NCI-H82 treated with DMSO at 0.1 percent for 48 hours (cell line): Measurements from ENCODE around the gene RPL22.
A peak's percentile ranks its signal among the peaks of the same experiment; 100 is the strongest.

Experiments
- DNase-seq: peaks from one replicate; lab custom pipeline; 2025; ENCODE audit not compliant: unreplicated experiment; lab: John Stamatoyannopoulos, UW

RPL22 gene

GRCh38 chr1:6157132-6157527 lies 42.3 kb downstream of the RPL22 start:
- DNase-seq, result no peak

- DNase-seq, result no peak
These were observed 44.7 kb downstream of the RPL22 start for GRCh38 chr1:6154525-6155319.

DNA sequence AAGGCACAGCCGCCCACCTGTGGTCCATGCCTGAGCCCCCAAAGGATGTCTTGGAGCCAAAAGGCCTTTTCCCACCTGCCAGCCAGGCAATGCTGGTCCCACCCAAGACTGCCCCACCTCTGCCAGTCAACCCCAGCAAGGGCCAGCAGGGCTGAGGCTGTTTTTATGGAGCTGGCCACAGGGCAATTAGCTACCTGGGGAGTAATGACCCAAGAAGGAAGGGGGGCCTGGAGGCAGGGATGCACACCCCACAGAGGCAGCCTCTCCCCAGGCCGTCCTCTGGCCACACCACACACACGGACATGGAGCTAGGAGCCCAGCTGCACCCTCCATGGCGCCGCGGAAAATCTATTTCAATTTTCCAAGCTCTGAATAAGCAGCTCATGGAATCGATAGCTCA lies 46.5 kb downstream of the RPL22 start:
- no peak for DNase-seq

- DNase-seq, result no peak
These were observed 47.2 kb downstream of the RPL22 start for GRCh38 chr1:6152181-6152580.

DNA sequence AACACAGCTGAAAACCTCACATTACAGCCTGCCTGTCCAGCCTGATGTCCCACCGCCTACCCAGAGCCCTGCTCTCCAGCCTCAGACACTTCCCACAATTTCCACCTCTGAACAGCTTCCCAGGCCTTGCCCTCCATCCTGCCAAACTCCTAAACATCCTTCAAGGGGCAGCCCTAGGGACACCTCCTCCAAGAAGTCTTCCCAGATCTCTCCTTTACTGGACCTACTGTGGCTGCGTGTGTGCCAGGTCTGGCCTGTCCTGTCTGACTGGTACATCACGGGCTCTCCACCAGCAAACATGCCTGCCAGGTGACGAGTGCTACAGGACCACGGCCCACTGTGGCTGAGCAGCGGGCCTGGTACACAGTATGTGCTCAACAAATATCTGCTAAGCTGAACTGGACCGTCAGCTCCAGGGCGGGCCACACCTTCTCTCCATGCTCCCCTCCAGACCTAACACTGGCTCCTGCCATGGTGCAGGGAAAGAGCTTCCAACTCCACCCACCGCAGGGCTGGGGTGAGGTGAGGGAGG lies 48.0 kb downstream of the RPL22 start:
- no peak for DNase-seq

GRCh38 chr1:6150006-6150938 lies 49.1 kb downstream of the RPL22 start:
- DNase-seq, result no peak

DNA sequence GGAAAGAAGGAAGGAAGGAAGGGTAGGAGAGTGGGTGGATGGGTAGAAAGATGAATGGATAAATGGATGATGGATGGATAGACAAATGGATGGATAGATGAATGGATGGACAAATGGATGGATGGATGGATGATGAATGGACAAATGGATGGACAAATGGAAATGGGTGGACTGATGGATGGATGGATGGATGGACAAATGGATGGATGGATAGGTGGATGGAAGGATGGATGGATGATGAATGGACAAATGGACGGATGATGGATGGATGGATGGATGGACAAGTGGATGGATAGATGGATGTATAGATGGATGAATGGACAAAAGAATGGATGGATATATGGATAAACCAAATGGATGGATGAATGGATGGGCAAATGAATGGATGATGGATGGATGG lies 49.8 kb downstream of the RPL22 start:
- no peak for DNase-seq

- DNase-seq, result peak; percentile 49
These were observed 50.7 kb downstream of the RPL22 start for GRCh38 chr1:6148497-6149241.

- no peak for DNase-seq
These were observed 53.5 kb downstream of the RPL22 start for GRCh38 chr1:6145864-6146410.

- DNase-seq, result no peak
These were observed 54.0 kb downstream of the RPL22 start for GRCh38 chr1:6145396-6145750.

GRCh38 chr1:6144647-6145395 lies 54.6 kb downstream of the RPL22 start:
- no peak for DNase-seq

DNA sequence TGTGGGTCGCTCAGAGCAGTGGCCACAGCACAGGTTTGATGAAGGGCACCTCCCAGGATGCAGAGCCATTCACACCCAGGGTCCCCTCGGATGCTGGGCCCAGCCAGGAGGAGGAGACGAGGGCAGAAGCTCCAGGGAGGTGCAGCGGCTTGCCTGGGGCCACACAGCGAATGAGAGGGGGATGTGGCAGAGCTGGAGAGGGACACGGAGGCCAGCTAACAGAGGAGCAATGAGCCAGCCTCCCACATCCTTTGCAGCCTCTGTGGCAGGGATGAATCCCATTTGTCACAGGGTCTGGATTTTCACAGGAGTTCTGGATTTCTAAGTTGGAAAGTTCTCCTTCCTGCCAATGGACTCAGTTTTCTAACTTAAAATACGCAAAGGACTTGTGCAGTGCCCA lies 55.2 kb downstream of the RPL22 start:
- no peak for DNase-seq

GRCh38 chr1:6143395-6143794 lies 56.0 kb downstream of the RPL22 start:
- DNase-seq, result no peak

GRCh38 chr1:6142734-6143133 lies 56.7 kb downstream of the RPL22 start:
- no peak for DNase-seq

DNA sequence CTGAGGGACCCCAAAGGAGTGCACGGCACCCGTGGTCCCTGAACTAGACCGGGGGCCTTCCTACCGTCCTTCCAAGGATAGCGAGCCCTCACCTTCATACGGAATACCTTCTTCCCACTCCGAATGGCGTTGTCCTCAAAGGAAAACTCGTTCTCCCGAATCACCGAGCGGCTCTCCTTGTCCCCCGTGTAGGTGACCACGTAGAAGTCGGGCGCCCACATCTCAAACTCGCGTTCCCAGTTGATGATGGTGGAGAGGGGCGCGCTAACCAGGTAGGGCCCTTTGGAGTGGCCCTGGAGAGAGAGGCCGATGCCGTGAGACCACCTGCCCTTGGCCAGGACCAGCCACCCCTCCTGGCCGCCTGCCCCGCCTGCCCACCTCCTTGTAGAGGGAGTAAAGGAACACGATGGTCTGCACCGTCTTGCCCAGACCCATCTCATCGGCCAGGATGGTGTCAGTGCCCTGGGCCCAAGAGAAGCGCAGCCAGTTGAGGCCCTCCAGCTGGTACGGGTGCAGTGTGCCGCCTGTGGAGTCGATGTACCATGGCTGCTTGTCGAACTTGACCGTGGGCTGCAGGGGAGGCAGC lies 57.3 kb downstream of the RPL22 start:
- DNase-seq, result no peak

DNA sequence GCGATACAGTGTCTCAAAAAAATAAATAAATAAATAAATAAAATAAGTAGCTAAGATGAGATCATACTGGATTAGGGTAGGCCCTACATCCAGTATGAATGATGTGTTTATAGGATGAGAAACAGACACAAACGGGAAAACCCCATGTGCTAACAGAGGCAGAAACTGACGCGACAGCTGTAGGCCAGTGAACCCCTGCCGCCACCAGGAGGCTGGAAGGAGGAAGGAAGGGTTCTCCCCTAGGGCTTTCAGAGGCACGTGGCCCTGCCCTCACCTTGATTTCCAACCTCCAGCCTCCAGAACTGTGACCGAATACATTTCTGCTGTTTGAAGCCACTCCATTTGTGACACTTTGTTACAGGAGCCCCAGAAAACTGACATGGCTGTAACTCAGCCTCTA lies 57.8 kb downstream of the RPL22 start:
- DNase-seq, result no peak

- no peak for DNase-seq
These were observed 59.0 kb downstream of the RPL22 start for GRCh38 chr1:6140413-6140812.

GRCh38 chr1:6137758-6138157 lies 61.6 kb downstream of the RPL22 start:
- DNase-seq, result no peak

DNA sequence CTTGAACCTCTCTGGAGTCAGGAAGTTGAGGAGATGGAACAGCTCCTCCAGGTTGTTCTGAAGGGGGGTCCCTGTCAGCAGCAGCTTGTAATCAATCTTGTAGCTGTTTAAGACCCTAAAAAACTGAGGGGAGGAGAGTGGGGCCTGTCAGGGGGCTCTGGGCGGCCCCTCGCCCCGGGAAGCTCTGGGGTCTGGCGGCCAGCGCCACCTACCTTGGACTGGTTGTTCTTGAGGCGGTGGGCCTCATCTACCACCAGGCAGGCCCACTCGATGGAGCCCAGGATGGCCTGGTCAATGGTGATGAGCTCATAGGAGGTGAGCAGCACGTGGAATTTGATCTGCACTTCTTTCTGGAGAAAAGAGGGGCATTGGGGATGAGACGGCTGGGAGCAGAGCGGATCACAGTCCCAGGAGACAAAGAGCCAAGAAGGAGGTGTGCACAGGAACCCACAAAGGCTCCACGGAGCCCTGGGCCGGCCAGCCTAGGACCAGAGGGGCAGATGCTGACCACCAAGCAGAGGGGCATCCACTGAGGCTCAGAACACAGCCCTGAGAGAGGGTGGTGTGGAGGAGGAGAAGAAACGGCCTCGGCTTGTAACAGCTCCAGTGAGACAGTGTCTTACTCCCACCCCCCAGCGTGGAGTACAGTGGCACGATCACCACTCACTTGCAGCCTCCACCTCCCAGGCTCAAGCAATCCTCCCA lies 62.7 kb downstream of the RPL22 start:
- no peak for DNase-seq
